ENCODE data around the gene FXYD6.

- TF ChIP-seq EZH2 (optimal IDR thresholded peaks at IDR 0.05; ENCODE audit: low read depth, low read length) (no peak), CTCF (IDR thresholded peaks at IDR 0.05; ENCODE audit: low read length) (no peak), EZH2phosphoT487 (IDR thresholded peaks at IDR 0.05; ENCODE audit: low read length) (no peak)
Observed at GRCh38 chr11:117857734-117858414, 18.6 kb downstream of the FXYD6 start.
